Left ventricle myocardium inferior (tissue), 1 donor: ENCODE measurements around the gene SCYL1. TPM values are rescaled to one million over a fixed set of nuclear protein-coding genes. Genes with fewer than 3 reads are reported as not detected.

Experiments used
- DNase-seq: peaks from one replicate; pipeline ENCODE4 v3.0.0-alpha.2; 2020
- H3K27ac ChIP-seq: fragments of 200-600 bp; replicated peaks from 2 replicates; pipeline ENCODE4 v1.8.0; 2021
- H3K27me3 ChIP-seq: fragments of 200-600 bp; 2 replicates; pipeline ENCODE4 v1.8.0; 2021; ENCODE audit warnings: low read depth
- H3K36me3 ChIP-seq: fragments of 200-600 bp; 2 replicates; pipeline ENCODE4 v1.8.0; 2021
- H3K4me1 ChIP-seq: fragments of 200-600 bp; 2 replicates; pipeline ENCODE4 v1.8.0; 2021
- H3K4me3 ChIP-seq: fragments of 200-600 bp; 2 replicates; pipeline ENCODE4 v1.8.0; 2021; ENCODE audit warnings: mild to moderate bottlenecking, moderate library complexity
- H3K9me3 ChIP-seq: fragments of 200-600 bp; replicated peaks from 2 replicates; pipeline ENCODE4 v1.8.0; 2021
- CTCF ChIP-seq: fragments of 200-600 bp; IDR thresholded peaks from 2 replicates; pipeline ENCODE4 v1.8.0; 2021; ENCODE audit warnings: antibody characterized with exemption, mild to moderate bottlenecking, borderline replicate concordance
- intact Hi-C: fragments of 100-400 bp; cut with micrococcal nuclease; formaldehyde crosslinking; loops from one replicate; pipeline ENCODE4 v1.11.0; 2022
- total RNA-seq: library from RNA; stranded (reverse); fragmentation: NEBNext Ultra II Directional; extraction: Animal tissue kit (Norgen Biotek cat#: 25700); gene quantifications from one replicate; pipeline ENCODE4 v1.2.1, GENCODE V29; 2021
- donor health status: DM: no; HTN: yes; CAD: no; lungs with severe emphysema.

Gene SCYL1
- total RNA-seq, 1 donor from 2014 or later, result 60.2 TPM

- H3K4me3 ChIP-seq, result no peak overlapping the region
- H3K4me1 ChIP-seq, result peaks cover 49% of the 10 kb centered on the region
- H3K27me3 ChIP-seq, result no peaks in the 10 kb centered on the region
- no peak overlapping the region for H3K27ac ChIP-seq
- peaks cover 40% of the 10 kb centered on the region for H3K36me3 ChIP-seq
- DNase-seq, result no peak
- TF ChIP-seq CTCF, result no peak
- H3K9me3 ChIP-seq, result no peaks in the 10 kb centered on the region
- intact Hi-C loops, result no loop called here
These were observed 53.8 kb downstream of the SCYL1 start for GRCh38 chr11:65578667-65579066.

GRCh38 chr11:65579291-65579690 is 54.4 kb downstream of the SCYL1 start:
- no peak for TF ChIP-seq CTCF
- DNase-seq, result no peak
- intact Hi-C loops, result no loop called here
- no peak overlapping the region for H3K27ac ChIP-seq
- H3K4me3 ChIP-seq, result no peak overlapping the region
- H3K4me1 ChIP-seq, result peaks cover 44% of the 10 kb centered on the region
- H3K27me3 ChIP-seq, result peaks cover 3% of the 10 kb centered on the region
- peaks cover 42% of the 10 kb centered on the region for H3K36me3 ChIP-seq
- H3K9me3 ChIP-seq, result no peaks in the 10 kb centered on the region

- Histone ChIP-seq H3K27me3 (peaks cover 11% of the 10 kb centered on the region), H3K36me3 (peaks cover 48% of the 10 kb centered on the region), H3K4me3 (no peak overlapping the region), H3K9me3 (no peaks in the 10 kb centered on the region), H3K27ac (no peak overlapping the region), H3K4me1 (peaks cover 40% of the 10 kb centered on the region)
- no peak for DNase-seq
- no peak for TF ChIP-seq CTCF
- intact Hi-C loops, result no loop called here
These were observed 55.3 kb downstream of the SCYL1 start for GRCh38 chr11:65580031-65580692.

GRCh38 chr11:65580756-65581155 is 55.9 kb downstream of the SCYL1 start:
- TF ChIP-seq CTCF, result no peak
- intact Hi-C loops, result no loop called here
- Histone ChIP-seq H3K27ac (no peak overlapping the region), H3K9me3 (no peaks in the 10 kb centered on the region), H3K36me3 (peaks cover 48% of the 10 kb centered on the region), H3K4me1 (peaks cover 39% of the 10 kb centered on the region), H3K27me3 (peaks cover 13% of the 10 kb centered on the region), H3K4me3 (no peak overlapping the region)
- no peak for DNase-seq

- H3K27ac ChIP-seq, result no peak overlapping the region
- no peak for DNase-seq
- H3K9me3 ChIP-seq, result no peaks in the 10 kb centered on the region
- H3K4me1 ChIP-seq, result peaks cover 41% of the 10 kb centered on the region
- H3K27me3 ChIP-seq, result peaks cover 13% of the 10 kb centered on the region
- H3K4me3 ChIP-seq, result no peak overlapping the region
- H3K36me3 ChIP-seq, result peaks cover 48% of the 10 kb centered on the region
- intact Hi-C loops, result no loop called here
- no peak for TF ChIP-seq CTCF
These were observed 57.0 kb downstream of the SCYL1 start for GRCh38 chr11:65581928-65582327.

- H3K27ac ChIP-seq, result no peak overlapping the region
- no peaks in the 10 kb centered on the region for H3K9me3 ChIP-seq
- H3K4me1 ChIP-seq, result peaks cover 41% of the 10 kb centered on the region
- DNase-seq, result no peak
- intact Hi-C loops, result no loop called here
- TF ChIP-seq CTCF, result no peak
- H3K36me3 ChIP-seq, result peaks cover 48% of the 10 kb centered on the region
- H3K27me3 ChIP-seq, result peaks cover 13% of the 10 kb centered on the region
- H3K4me3 ChIP-seq, result no peak overlapping the region
These were observed 58.7 kb downstream of the SCYL1 start for GRCh38 chr11:65583589-65583988.
